NCI-H1417 treated with DMSO at 0.1 percent for 48 hours (cell line): ENCODE results near the gene LRP1B.

Experiments used
- DNase-seq: peaks from one replicate; lab custom pipeline; 2025; lab: John Stamatoyannopoulos, UW

LRP1B gene

GRCh38 chr2:140621583-140622362, 1509.0 kb downstream of the LRP1B start:
- no peak for DNase-seq

- no peak for DNase-seq
These were observed 1526.0 kb downstream of the LRP1B start for GRCh38 chr2:140604788-140605187.

- DNase-seq = no peak
These were observed 1526.7 kb downstream of the LRP1B start for GRCh38 chr2:140604096-140604495.

GRCh38 chr2:140603416-140603815, 1527.4 kb downstream of the LRP1B start:
- DNase-seq = no peak

GRCh38 chr2:140601801-140602200, 1529.0 kb downstream of the LRP1B start:
- DNase-seq = no peak

GRCh38 chr2:140601342-140601741, 1529.5 kb downstream of the LRP1B start:
- DNase-seq = no peak

- no peak for DNase-seq
These were observed 1530.7 kb downstream of the LRP1B start for GRCh38 chr2:140600116-140600515.

- DNase-seq = no peak
These were observed 1533.0 kb downstream of the LRP1B start for GRCh38 chr2:140597836-140598235.

- no peak for DNase-seq
These were observed 1533.6 kb downstream of the LRP1B start for GRCh38 chr2:140597205-140597604.

- no peak for DNase-seq
These were observed 1534.4 kb downstream of the LRP1B start for GRCh38 chr2:140596447-140596846.

GRCh38 chr2:140595107-140595506, 1535.7 kb downstream of the LRP1B start:
- DNase-seq = no peak

- peak; percentile 7 for DNase-seq
These were observed 1537.7 kb downstream of the LRP1B start for GRCh38 chr2:140593132-140593531.

GRCh38 chr2:140589696-140590095, 1541.1 kb downstream of the LRP1B start:
- DNase-seq = no peak

- no peak for DNase-seq
These were observed 1541.5 kb downstream of the LRP1B start for GRCh38 chr2:140589273-140589672.

GRCh38 chr2:140586379-140586778, 1544.4 kb downstream of the LRP1B start:
- no peak for DNase-seq

GRCh38 chr2:140585016-140585415, 1545.8 kb downstream of the LRP1B start:
- DNase-seq = no peak

GRCh38 chr2:140584471-140584870, 1546.3 kb downstream of the LRP1B start:
- no peak for DNase-seq

- DNase-seq = peak; percentile 42
These were observed 1550.2 kb downstream of the LRP1B start for GRCh38 chr2:140580532-140581151.

- DNase-seq = no peak
These were observed 1553.4 kb downstream of the LRP1B start for GRCh38 chr2:140577453-140577852.

- no peak for DNase-seq
These were observed 1563.1 kb downstream of the LRP1B start for GRCh38 chr2:140567734-140568133.

- no peak for DNase-seq
These were observed 1565.1 kb downstream of the LRP1B start for GRCh38 chr2:140565756-140566155.

GRCh38 chr2:140555701-140556100, 1575.1 kb downstream of the LRP1B start:
- no peak for DNase-seq

GRCh38 chr2:140552634-140553033, 1578.2 kb downstream of the LRP1B start:
- DNase-seq = no peak

- DNase-seq = no peak
These were observed 1579.5 kb downstream of the LRP1B start for GRCh38 chr2:140551287-140551686.
